Stimulated activated effector memory CD8-positive, alpha-beta T cell treated with anti-CD3 and anti-CD28 coated beads, Interleukin-12 subunit alpha, Interleukin-12 subunit beta, amount 100 ng/mL, for 72 hours (primary cell): Measurements from ENCODE around the gene CRIP2.

Source experiments
- ATAC-seq: fragments of 150-1000 bp; cut with Tn5 transposase; 2 replicates; pipeline ENCODE4 v1.10.0; 2021
- DNase-seq, 2 donors: peaks; one replicate each; pipeline ENCODE4 v3.0.0; 2021 to 2022; ENCODE audit warnings: low spot score in 2 of 2
- H3K27ac Mint-ChIP-seq: one replicate; pipeline ENCODE4 v1.8.0; 2022; ENCODE audit warnings: mild to moderate bottlenecking, mixed read lengths
- H3K36me3 Mint-ChIP-seq: one replicate; pipeline ENCODE4 v1.8.0; 2022; ENCODE audit warnings: mild to moderate bottlenecking, mixed read lengths
- H3K4me1 Mint-ChIP-seq: one replicate; pipeline ENCODE4 v1.8.0; 2022; ENCODE audit warnings: mixed read lengths
- H3K4me3 Mint-ChIP-seq: one replicate; pipeline ENCODE4 v1.8.0; 2022; ENCODE audit warnings: mild to moderate bottlenecking, mixed read lengths
- H3K9me3 Mint-ChIP-seq: one replicate; pipeline ENCODE4 v1.8.0; 2022; ENCODE audit warnings: mixed read lengths

Gene CRIP2

DNA sequence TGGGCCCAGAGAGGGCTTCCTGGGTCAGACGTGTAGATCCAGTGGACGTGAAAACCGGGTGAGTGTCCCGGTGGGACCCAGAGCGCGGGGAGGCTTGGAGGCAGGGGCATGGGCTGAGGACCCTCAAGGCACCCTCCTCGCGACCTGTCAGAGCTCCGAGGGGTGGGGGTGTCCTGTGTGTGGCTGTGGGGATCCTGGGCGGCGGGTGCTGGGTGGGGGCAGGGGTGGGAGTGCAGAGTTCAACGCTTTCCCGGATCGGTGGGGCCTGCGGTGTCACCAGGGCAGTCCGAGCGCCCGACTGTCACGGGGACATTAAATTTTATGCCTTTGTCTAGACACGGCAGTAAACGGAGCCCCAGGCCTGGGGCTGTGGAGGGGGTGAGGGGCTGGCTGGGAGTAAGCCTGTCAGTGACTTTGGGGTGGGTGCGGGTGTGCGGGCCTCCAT, 52.8 kb downstream of the CRIP2 start:
- DNase-seq (no peak), ATAC-seq (no peak)
- Mint-ChIP-seq H3K4me1 (peaks cover 26% of the 10 kb centered on the region), H3K27ac (peak overlapping the region; percentile 87), H3K9me3 (no peaks in the 10 kb centered on the region), H3K4me3 (peak overlapping the region; percentile 77), H3K36me3 (peaks cover 24% of the 10 kb centered on the region)

DNA sequence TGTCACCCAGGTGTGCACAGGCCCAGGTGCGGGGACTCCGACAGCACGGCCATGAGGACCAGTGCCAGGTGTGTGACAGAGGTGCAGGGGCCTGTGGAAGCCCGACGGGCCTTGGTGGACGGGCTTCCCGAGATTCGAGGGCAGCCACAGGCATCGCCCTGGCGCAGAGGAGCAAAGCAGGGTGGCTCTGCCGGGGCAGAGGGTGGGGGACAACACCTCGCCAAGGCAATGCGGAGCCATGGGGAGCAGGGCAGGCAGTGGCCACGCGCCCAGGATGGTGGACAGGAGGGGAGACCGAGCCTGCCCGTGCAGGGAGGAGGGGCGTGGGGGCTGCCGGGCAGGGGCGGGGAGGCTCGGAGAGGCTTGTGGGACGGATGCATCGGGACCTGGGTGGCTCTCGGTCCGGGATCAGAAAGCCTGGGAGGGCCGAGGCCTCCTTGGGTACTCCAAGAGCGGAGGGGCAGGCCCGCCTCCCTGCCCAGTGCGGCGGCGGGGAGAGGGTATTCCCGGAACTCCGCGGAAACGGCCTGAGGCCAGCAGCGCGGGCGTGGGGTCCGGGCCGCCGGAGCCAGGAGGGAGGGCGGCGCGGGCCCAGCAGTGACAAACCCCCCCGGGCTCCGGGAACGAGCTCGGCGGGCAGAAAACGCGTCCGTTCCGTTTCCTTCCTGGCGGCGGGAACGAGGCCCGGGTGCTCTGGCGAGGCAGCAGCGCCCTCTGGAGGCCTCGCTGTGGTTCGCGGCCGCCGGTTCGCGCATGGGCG, 53.4 kb downstream of the CRIP2 start:
- Mint-ChIP-seq H3K36me3 (peaks cover 24% of the 10 kb centered on the region), H3K27ac (peak overlapping the region; percentile 87), H3K4me3 (peak overlapping the region; percentile 77), H3K4me1 (peaks cover 32% of the 10 kb centered on the region), H3K9me3 (no peaks in the 10 kb centered on the region)
- peak; percentile 72 for ATAC-seq
- DNase-seq, result peak; percentile 87 to 89

DNA sequence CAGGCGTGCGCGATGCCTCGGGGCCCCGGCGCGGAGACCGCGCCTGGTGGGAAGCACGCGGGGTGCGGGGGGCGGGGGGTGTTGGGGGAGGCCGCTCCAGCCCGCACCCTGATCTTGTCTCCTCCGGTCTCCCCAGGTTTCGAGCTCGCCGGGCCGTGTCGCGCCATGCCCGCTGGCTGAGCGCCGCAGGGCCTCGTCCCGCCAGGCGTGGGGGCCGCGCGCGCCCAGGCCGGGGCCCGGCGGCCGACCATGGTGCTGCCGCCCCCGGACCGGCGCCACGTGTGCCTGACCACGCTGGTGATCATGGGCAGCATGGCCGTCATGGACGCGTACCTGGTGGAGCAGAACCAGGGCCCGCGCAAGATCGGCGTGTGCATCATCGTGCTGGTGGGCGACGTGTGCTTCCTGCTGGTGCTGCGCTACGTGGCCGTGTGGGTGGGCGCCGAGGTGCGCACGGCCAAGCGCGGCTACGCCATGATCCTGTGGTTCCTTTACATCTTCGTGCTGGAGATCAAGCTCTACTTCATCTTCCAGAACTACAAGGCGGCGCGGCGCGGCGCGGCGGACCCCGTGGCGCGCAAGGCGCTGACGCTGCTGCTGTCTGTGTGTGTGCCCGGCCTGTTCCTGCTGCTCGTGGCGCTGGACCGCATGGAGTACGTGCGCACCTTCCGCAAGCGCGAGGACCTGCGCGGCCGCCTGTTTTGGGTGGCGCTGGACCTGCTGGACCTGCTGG, 54.1 kb downstream of the CRIP2 start:
- H3K9me3 Mint-ChIP-seq, result no peaks in the 10 kb centered on the region
- peaks cover 32% of the 10 kb centered on the region for H3K4me1 Mint-ChIP-seq
- peaks cover 24% of the 10 kb centered on the region for H3K36me3 Mint-ChIP-seq
- DNase-seq (peak in 1 of 2 donors; percentile 58), ATAC-seq (peak; percentile 69)
- H3K27ac Mint-ChIP-seq, result peak overlapping the region; percentile 86
- H3K4me3 Mint-ChIP-seq, result peak overlapping the region; percentile 77

DNA sequence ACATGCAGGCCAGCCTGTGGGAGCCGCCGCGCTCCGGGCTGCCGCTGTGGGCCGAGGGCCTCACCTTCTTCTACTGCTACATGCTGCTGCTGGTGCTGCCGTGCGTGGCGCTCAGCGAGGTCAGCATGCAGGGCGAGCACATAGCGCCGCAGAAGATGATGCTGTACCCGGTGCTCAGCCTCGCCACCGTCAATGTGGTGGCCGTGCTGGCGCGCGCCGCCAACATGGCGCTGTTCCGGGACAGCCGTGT, 54.6 kb downstream of the CRIP2 start:
- DNase-seq, result no peak
- Mint-ChIP-seq H3K27ac (peak overlapping the region; percentile 86), H3K36me3 (peaks cover 24% of the 10 kb centered on the region), H3K4me3 (peak overlapping the region; percentile 77), H3K4me1 (peaks cover 32% of the 10 kb centered on the region), H3K9me3 (no peaks in the 10 kb centered on the region)
- ATAC-seq, result peak; percentile 17
